HUDEP-2 (cell line): ENCODE results near the gene UBA6.
A peak's percentile ranks its signal among the peaks of the same experiment; 100 is the strongest.

ENCODE experiments used
- DNase-seq, 76 experiments: peaks; one replicate each; lab custom pipeline; 2025; ENCODE audit not compliant: unreplicated experiment in 76 of 76; lab: John Stamatoyannopoulos, UW

The UBA6 gene

GRCh38 chr4:67581913-67582312 lies 119.0 kb downstream of the UBA6 start:
- DNase-seq = no peak

DNA sequence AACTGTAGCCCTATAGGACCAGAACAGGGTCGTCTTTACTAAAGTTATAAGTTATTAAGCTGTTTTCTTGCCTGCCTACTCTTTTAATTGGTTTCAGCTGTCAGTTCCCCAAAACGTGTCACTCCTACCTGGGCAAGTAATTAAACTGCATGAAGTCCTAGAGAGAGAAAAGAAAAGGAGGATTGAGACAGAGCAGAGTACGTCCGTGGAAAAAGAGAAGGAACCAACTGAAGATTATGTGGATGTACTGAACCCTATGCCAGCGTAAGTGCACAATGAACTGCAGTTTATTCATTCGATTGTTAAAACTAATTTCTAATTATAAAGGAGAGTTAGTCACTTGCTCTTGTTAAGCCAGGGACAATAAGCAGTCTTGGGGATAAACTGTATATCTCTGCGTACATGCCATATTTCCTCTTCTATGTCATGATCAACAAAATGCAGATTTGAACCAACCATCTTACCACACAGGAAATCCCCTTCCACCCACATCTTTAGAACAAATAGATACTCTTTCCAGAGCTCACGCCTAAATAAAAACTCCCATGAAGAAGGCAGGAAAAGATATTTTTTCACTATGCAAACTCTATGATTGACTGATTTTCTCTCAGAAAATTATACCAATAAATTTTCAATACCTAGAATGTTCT lies 119.6 kb downstream of the UBA6 start:
- no peak for DNase-seq

DNA sequence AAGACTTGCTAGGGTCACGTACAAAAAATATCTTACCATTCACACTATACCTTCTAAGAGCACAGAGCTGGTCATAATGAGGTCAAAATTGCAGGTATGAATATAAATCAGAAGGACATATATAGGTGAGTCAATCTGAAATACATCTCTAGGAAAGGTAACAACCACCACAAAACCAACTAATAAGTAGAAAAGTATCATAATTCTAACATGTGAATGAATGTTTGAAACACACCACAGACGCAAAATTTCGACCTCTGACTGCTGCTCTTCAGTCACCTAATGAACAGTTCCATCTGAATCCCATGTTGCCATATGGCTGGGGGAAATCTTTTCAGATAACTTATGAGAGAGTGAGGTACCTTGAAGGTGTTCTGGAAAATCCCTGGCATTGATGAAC lies 120.4 kb downstream of the UBA6 start:
- no peak for DNase-seq

DNA sequence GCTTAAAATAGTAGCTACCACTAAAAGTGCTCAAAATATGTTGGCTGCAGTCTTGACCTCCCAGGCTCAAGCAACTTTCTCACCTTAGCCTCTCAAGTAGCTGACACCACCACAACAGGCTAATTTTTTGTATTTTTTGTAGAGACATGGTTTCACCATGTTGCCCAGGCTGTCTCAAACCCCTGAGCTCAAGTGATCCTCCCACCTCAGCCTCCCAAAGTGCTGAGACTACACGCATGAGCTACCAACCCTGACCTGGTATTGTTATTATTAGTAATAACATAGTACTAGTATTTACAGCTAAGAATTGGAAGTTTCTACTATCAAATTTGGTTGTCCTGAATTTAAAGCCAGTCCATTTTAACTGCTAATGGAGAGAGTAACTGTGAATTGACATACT lies 124.4 kb downstream of the UBA6 start:
- DNase-seq = no peak

- DNase-seq = no peak
These were observed 124.9 kb downstream of the UBA6 start for GRCh38 chr4:67576059-67576466.

DNA sequence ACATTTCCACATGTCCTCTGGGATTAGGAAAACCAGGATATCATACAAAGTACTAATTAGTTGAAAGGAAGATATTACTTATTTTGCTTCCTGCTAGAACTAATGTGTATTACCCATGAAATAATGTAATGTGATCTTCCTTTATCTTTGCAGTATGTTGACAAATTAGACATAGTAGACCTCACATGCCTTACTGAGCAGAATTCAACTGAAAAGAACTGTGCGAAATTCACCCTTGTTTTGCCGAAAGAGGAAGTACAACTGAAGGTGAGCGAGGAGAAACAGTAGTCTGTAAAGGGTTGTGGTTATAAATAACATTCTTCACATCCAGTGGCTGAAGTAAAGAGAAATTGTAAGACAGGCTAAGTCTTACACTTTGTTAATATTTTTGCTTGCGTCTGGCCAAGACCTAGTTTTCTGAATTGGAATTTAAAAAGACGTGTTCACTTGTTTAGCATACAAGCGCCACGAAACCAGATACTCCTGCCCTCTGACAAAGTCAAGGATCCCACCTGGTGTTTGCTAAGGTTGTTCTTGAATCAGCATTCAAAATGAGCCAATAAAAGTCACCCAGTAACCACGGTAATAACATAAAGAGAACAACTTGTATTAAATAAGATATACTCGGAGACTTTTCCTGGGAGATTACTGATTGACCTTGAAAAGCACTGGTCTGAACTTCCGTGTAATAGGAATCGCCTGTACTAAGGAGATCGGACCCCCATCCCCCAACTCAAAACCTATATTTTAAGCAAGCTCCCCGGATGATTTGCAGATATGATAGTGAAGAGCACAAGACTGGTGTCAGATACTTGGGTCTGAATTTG lies 125.5 kb downstream of the UBA6 start:
- peak in 5 of 76 experiments; percentile 2 to 29 (median 19) for DNase-seq

DNA sequence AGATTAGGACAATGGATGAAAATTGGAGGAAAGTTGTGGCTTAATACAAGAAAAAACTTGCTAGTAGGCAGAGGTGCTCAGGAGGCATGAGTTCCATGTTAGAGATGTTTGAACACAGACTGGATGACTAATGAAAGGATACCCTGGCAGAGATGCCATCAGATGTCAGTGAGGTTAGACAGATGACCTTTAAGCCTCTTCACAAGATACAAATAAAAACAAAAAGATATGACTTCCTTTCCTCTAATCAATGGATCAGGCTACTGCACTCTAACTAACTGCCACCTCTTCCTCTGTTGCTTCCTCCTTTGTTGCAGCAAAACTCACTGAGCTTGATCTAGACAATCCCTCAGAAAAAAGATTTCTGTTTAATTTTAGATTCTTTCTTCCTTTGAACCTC lies 127.8 kb downstream of the UBA6 start:
- DNase-seq = peak in 31 of 76 experiments; percentile 2 to 62 (median 20)

DNA sequence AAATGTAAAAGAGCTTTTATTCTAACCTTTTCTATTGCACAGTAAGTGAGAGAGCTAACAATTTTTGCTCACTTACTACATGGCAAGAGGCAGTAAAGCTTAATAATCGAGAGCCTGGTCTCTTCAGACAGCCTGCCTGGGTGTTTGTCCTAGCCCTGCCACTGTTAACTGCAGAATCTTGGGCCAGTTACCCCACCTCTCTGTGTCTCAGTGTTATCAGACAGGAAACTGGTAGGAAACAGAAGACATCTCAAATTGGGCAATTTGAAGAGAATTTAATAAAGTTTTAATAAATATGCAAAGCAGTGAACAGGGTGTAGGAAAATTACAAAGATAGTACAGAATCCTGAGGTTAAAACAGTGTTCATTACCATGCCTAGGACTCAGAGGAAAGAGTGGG lies 129.0 kb downstream of the UBA6 start:
- DNase-seq = peak in 43 of 76 experiments; percentile 2 to 62 (median 18)

DNA sequence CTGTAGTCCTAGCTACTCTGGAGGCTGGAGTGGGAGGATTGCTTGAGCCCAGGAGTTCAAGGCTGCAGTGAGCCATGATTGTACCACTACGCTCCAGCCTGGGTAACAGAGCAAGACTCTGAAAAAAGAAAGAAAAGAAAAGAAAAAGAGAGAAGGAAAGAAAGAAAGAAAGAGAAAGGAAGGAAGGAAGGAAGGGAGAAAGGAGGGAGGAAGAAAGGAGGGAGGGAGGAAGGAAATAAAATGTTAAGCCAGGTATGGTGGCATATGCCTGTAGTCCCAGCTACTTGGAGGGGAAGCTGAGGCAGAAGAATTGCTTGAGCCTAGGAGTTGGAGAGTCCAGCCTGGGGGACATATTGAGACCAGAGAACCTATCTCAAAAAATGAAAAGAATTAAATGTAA lies 130.4 kb downstream of the UBA6 start:
- no peak for DNase-seq

- no peak for DNase-seq
These were observed 132.1 kb downstream of the UBA6 start for GRCh38 chr4:67568820-67569219.

GRCh38 chr4:67566335-67566734 lies 134.6 kb downstream of the UBA6 start:
- no peak for DNase-seq

GRCh38 chr4:67565284-67565683 lies 135.7 kb downstream of the UBA6 start:
- no peak for DNase-seq
